HepG2 (cell line): ENCODE results near the gene ARHGEF38.

Experiments
- CTCF ChIP-seq: sonication (generic); formaldehyde crosslinking; IDR thresholded peaks from 2 replicates; pipeline ENCODE4 v1.5.0; 2020; ENCODE audit warnings: mild to moderate bottlenecking, missing genetic modification reagents, moderate library complexity
- MZF1 ChIP-seq: sonication (generic); formaldehyde crosslinking; IDR thresholded peaks from 2 replicates; pipeline ENCODE4 v1.8.1; 2023; ENCODE audit warnings: mild to moderate bottlenecking, missing genetic modification reagents, borderline replicate concordance
- POLR2A ChIP-seq, 2 experiments: IDR thresholded peaks; 2 replicates each; pipeline ENCODE4 v1.6.1; 2011; ENCODE audit warnings: low read depth in 2 of 2, low read length in 2 of 2, mild to moderate bottlenecking in 1 of 2, moderate library complexity in 1 of 2; ENCODE audit not compliant: insufficient read depth in 1 of 2
- SP2 ChIP-seq: sonication (generic); formaldehyde crosslinking; IDR thresholded peaks from 2 replicates; pipeline ENCODE4 v1.5.1; 2020; ENCODE audit warnings: mild to moderate bottlenecking, missing genetic modification reagents
- ZFP62 ChIP-seq: sonication (generic); formaldehyde crosslinking; IDR thresholded peaks from 2 replicates; pipeline ENCODE4 v1.4.0; 2020; ENCODE audit warnings: missing genetic modification reagents
- ZNF782 ChIP-seq: sonication (generic); formaldehyde crosslinking; IDR thresholded peaks from 2 replicates; pipeline ENCODE4 v1.4.0; 2020; ENCODE audit warnings: missing genetic modification reagents, mild to moderate bottlenecking, borderline replicate concordance

DNA sequence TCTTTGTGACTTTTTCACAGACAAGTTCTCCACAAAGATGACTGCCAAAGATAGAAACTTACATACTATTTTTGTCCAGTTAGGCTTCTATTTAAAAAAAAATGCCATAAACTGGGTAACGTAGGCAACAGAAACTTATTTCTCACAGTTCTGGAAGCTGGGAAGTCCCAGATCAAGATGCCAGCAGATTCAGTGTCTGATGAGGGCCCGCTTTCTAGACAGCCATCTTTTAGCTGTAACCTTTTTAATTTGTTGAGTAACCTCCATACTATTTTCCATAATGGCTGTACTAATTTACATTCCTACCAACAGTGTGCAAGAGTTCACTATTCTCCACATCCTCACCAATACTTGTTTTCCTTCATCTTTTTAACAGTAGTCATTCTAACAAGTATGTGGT is 55.5 kb downstream of the ARHGEF38 start:
- TF ChIP-seq ZFP62 (CRISPR knock-in tag) (no peak), CTCF (CRISPR knock-in tag) (no peak), SP2 (CRISPR knock-in tag) (no peak), ZNF782 (CRISPR knock-in tag) (no peak), POLR2A (IDR thresholded peaks at IDR 0.05; ENCODE audit: insufficient read depth in 1 of 2, low read depth in 2 of 2, low read length in 2 of 2) (no peak), MZF1 (CRISPR knock-in tag) (no peak)
